SKM-1 (cell line): ENCODE data around the gene CNNM3.
"Not testable (repeated sequence)": the region's sequence is repeated elsewhere in the genome, so short reads cannot be mapped to it uniquely, and the experiment has no call there.

ENCODE experiments used
- DNase-seq: peaks from one replicate; lab custom pipeline; 2025; ENCODE audit not compliant: unreplicated experiment; lab: John Stamatoyannopoulos, UW

The CNNM3 gene

DNA sequence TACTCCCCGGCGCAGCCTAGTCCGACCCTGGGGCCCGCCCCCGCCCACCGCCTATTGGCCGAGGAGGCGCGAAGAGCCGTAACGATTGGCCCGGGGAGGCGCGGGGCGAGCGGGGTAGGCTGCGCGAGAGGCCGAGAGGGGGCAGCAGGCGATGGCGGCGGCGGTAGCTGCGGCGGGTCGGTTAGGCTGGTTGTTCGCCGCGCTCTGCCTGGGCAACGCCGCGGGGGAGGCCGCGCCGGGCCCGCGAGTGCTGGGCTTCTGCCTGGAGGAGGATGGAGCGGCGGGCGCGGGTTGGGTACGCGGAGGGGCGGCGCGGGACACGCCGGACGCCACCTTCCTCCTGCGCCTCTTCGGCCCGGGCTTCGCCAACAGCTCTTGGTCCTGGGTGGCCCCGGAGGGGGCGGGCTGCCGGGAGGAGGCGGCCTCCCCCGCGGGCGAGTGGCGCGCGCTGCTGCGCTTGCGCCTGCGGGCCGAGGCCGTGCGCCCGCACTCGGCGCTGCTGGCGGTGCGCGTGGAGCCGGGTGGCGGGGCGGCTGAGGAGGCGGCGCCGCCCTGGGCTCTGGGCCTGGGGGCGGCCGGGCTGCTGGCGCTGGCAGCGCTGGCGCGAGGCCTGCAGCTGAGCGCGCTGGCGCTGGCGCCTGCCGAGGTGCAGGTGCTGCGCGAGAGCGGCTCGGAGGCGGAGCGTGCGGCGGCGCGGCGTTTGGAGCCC is at the start of gene CNNM3:
Gene CNNM3, plus strand, starts transcription at position 142 of the 709 bp plus-strand sequence. Its CDS starts 10 bp downstream, at position 152.
- DNase-seq = peak; percentile 92

DNA sequence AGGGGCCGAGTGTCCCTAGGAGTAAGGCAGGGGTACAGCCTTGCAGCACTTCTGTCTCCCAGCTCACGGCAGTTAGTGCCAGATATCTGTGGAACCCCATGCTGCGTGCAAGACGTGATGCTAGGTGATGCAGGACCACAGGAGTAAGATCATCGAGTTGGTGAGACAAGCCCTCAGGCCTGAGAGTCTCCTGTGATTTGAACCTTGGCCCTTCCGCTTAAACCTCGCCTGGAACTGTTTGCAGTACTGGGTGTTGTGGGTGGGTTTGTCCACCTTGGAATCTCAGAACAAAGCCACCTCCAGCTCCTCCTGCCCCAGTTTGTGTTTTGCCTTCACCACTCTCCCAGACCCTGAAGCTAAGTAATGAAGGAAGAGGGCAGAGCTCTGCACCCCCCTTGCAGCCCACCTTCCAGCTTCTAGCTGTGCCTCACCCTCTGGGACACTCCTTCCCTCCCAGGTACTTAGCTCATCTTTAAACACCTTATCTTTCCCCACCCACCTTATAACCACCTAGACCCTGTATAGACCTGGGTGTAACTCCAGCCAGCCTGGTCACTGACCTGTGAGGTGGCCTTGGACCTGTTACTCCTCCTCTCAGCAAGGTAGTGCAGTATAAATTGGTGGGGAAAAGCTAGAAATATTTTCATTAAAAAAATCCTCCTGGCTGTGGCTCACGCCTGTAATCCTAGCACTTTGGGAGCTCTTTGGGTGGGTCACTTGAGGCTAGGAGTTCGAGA is 48.8 kb upstream of the CNNM3 start:
- no peak for DNase-seq

DNA sequence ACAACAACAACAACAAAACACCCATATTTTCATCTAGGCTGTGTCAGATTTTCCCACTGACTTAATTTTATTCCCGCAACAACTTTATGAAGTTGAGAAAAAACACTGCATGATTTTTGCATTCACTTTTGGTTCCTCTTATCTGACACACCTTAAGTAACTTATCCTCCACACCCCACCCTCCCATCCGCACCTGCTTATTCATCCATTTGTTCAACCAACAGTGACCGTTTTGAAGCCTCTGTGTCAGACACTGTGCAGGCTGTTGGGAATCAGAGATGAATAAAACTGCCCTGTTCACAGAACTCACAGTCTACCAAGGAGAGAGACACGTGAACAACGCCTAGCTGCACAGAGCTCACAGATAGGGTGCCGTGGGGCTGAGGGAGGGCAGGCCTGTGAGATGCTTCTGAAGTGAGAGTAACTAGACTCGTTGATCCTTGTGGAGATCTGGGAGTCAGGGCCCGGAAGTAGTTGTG is 47.9 kb upstream of the CNNM3 start:
- DNase-seq = no peak

- DNase-seq = no peak
Observed at GRCh38 chr2:96769814-96770213, 46.3 kb upstream of the CNNM3 start.

- DNase-seq = no peak
Observed at GRCh38 chr2:96770442-96771202, 45.4 kb upstream of the CNNM3 start.

- no peak for DNase-seq
Observed at GRCh38 chr2:96771796-96772618, 44.1 kb upstream of the CNNM3 start.

- DNase-seq = no peak
Observed at GRCh38 chr2:96772903-96773671, 43.0 kb upstream of the CNNM3 start.

DNA sequence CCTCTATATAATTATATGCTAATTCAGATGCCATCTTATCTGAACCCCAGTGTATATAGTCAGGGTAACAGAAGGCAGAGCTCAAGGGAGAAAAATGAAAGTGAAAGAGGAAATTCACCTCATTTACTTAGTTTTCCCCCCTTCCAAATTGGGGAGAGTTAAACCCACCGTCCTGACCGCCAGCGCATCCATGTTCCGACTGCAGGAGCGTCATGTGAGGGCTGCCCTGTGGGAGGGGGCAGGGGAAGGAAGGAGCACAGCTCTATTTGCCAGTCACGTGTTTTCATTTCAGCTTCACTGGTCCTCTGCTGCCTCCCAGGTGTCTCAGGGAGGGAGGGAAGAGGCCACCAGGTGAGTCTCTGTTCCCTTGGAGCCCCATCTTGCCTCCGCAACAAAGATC is 42.1 kb upstream of the CNNM3 start:
- no peak for DNase-seq

DNA sequence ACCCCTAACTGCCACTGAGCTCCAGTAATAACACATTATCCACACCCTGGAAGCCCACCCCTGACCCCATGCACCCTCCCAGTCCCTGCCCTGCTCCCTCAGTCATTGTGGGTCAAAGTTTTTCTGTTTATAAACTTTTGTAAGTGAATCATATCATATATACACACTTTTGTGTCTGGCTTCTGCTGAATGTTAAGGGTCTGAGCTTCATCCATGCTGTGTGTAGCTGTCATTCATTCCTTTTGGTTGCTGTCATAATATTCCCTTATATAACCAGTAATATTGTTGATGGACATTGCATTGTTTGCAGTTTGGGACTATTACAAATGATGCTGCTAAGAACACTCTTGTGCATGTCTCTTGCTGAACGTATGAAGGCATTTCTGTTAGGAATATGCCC is 40.9 kb upstream of the CNNM3 start:
- no peak for DNase-seq

DNA sequence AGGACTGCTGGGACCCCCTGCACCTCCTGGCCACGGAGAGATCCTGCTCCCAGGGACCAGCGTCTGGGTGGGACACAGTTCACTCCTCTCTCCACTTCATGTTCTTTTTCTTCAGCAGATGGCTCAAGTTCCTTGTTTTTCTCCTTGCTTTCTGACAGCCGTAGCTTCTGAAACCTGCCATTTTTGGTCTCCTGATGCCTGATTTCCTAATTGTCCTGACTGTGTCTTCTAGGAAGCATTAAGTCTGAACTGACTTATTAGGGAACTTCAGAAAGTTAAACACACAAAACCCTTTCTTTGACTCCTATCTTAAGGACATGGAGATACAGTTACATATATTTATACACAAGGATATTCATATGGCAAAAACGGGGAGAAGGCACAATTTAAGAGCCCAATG is 32.7 kb upstream of the CNNM3 start:
- no peak for DNase-seq

GRCh38 chr2:96787411-96787810 is 28.7 kb upstream of the CNNM3 start:
- DNase-seq = no peak

DNA sequence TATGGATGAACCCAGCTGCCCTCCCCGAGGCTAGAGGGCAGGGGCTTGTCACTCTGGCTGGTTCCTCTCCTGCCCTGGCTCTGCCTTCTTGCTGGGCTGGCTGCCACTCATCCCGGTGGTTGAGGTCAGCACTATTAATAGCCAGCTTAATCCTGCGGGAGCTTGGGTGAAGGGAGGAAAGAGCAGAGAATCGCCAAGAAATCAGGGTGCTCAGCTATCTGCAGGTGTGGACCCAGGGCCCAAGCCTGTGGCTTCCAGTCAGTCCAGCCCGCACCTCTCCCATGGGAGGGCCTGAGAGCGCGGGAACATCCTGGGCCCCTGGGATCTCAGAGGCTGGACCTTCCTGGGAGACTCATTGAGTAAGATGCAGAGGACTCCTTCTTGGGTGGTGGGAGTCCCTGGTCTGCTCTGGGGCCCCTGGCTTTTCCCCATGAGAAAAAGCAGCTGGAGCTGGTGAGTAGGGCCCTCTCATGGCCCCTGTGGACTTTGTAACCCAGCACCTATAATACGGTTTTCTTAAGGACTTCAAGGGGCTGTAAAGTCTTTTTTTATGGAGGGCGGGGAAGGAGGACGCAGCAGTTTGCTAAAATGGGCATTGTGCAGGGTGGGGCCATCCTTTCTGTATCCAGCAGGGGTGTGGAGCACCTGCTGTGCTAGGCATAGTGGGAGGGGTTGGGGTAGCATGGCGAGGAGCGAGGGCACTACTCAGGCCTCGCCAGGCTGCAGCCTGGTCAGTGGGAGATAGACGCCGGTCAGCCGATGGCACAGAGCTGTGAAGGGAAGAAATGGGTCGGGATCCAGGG is 27.4 kb upstream of the CNNM3 start:
- no peak for DNase-seq

DNA sequence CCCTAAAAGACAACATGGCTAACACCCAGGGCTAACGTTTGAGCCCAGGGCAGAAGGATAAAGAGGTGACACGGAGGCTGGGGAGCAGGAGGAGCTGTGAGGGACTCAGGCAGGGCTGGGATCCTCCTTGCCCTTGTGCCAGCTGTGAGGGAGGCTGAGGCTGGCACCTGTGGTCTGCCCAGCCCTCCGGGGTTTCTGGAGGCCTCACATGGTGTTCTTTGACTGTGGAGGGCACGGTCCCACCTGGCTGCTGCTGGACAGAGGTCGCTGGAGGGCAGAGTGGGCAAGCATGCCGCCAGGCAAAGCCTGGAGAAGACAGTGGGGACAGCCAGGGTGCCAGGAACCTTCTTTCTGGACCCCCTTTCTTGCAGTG is 26.8 kb upstream of the CNNM3 start:
- DNase-seq = no peak

GRCh38 chr2:96792772-96793749 is 23.0 kb upstream of the CNNM3 start:
- DNase-seq = no peak

GRCh38 chr2:96795076-96795475 is 21.0 kb upstream of the CNNM3 start:
- no peak for DNase-seq

GRCh38 chr2:96796497-96796896 is 19.6 kb upstream of the CNNM3 start:
- not testable (repeated sequence) for DNase-seq

DNA sequence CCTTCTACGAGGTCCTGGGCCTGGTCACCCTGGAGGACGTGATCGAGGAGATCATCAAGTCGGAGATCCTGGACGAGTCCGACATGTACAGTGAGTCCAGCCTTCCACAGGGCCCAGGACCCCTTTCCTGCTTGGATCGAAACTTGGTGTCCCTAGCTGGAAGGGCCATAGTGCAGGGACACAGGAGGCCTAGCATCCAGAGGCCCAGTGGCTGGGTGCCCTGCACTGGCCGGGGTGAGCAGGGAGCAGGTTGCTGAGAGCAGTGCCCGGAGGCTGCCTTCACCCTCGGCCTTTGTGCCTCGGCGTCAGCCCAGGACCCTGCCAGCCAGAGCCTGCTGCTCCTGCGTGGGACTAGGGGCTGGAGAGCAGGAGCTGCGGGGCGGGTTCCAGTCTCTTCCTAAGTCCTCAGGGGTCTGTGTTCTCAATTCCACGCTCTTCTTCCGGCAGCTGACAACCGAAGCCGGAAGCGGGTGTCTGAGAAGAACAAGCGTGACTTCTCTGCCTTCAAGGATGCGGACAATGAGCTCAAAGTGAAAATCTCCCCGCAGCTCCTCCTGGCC is 18.9 kb upstream of the CNNM3 start:
- no peak for DNase-seq
